ENCODE results near the gene HS3ST5. TPM values are rescaled to one million over a fixed set of nuclear protein-coding genes. Genes with fewer than 3 reads are reported as not detected.

The HS3ST5 gene
- total RNA-seq, 4 donors from 2014 or later: 0.48 TPM; not detected in 3

DNA sequence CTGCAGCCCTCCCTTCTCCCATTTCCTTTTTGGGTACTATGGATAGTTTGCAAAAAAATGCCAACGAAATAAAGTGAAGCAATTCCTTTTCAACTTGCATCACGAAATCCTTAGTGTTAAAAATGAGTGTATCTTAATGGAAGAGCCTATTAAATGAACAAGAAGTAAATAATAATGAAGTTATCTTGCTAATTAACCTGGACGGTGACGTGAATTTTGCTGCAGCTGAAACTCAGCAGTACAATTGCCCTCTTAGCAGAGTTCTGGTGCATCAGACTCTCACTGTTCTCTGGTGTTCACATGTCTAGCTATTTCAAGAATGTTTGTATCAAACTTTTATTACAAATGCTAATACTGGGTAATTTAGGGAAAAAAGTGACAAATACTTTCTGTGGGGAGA is 252.2 kb downstream of the HS3ST5 start:
- H3K9me3 ChIP-seq: no peaks in the 10 kb centered on the region
- no peak overlapping the region for H3K4me3 ChIP-seq
- intact Hi-C loops (cut with DNase I; ENCODE audit: low total_unique reads): no loop called here
- no peaks in the 10 kb centered on the region for H3K27me3 ChIP-seq
- no peak for TF ChIP-seq POLR2A (IDR thresholded peaks at IDR 0.05)
- TF ChIP-seq CTCF (IDR thresholded peaks at IDR 0.05): no peak
- H3K4me1 ChIP-seq: no peaks in the 10 kb centered on the region
- no peak overlapping the region for H3K27ac ChIP-seq
- H3K36me3 ChIP-seq: no peaks in the 10 kb centered on the region
- no peak for DNase-seq

DNA sequence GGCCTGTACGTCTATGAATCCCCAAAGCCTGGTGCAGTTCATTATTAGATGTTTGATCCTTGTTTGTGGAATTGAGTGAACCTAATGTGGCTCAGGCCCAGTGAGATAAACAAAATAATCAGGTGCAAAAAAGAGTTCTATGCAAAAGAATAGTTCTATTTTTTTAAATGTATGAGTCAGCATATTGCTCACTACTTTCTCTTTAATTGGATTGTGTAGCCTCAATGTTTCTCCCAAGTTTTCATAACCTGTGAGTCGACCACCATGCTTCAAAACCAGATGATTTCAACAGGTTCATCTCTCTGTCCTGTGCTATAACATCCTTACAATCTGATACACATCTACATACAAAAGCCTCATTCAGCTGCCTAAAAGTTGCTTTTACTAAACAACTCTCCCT is 255.3 kb downstream of the HS3ST5 start:
- Histone ChIP-seq H3K4me3 (no peak overlapping the region), H3K4me1 (no peaks in the 10 kb centered on the region), H3K27me3 (no peaks in the 10 kb centered on the region), H3K27ac (no peak overlapping the region), H3K36me3 (no peaks in the 10 kb centered on the region), H3K9me3 (no peaks in the 10 kb centered on the region)
- no peak for DNase-seq
- TF ChIP-seq POLR2A (IDR thresholded peaks at IDR 0.05) (no peak), CTCF (IDR thresholded peaks at IDR 0.05) (no peak)
- intact Hi-C loops (cut with DNase I; ENCODE audit: low total_unique reads): no loop called here

DNA sequence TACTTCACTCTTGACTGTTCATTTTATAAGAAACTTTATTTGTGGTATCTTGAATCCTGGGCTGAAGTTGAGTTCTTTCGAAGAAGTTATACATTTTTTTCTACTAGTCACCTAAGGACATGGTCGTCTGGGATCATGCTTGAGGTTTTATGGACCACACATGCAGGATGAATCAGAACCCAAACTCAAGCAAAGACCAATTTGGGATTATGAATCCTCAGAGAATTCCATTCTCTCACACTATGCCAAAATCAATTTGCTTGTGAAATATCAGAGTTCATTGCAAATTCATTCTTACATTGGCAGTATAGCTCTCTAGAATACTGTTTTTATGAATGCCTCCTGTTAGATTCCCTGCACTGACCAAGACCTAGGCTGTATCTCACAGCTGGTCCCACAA is 257.6 kb downstream of the HS3ST5 start:
- no peak for DNase-seq
- Histone ChIP-seq H3K4me1 (no peaks in the 10 kb centered on the region), H3K27me3 (no peaks in the 10 kb centered on the region), H3K4me3 (no peak overlapping the region), H3K9me3 (no peaks in the 10 kb centered on the region), H3K36me3 (no peaks in the 10 kb centered on the region), H3K27ac (no peak overlapping the region)
- TF ChIP-seq POLR2A (IDR thresholded peaks at IDR 0.05): no peak
- TF ChIP-seq CTCF (IDR thresholded peaks at IDR 0.05): no peak
- intact Hi-C loops (cut with DNase I; ENCODE audit: low total_unique reads): no loop called here

GRCh38 chr6:114084327-114084890 is 258.4 kb downstream of the HS3ST5 start:
- Histone ChIP-seq H3K9me3 (no peaks in the 10 kb centered on the region), H3K4me3 (no peak overlapping the region), H3K27ac (no peak overlapping the region), H3K4me1 (no peaks in the 10 kb centered on the region), H3K36me3 (no peaks in the 10 kb centered on the region), H3K27me3 (no peaks in the 10 kb centered on the region)
- TF ChIP-seq POLR2A (IDR thresholded peaks at IDR 0.05): no peak
- TF ChIP-seq CTCF (IDR thresholded peaks at IDR 0.05): no peak
- no peak for DNase-seq
- intact Hi-C loops (cut with DNase I; ENCODE audit: low total_unique reads): no loop called here

DNA sequence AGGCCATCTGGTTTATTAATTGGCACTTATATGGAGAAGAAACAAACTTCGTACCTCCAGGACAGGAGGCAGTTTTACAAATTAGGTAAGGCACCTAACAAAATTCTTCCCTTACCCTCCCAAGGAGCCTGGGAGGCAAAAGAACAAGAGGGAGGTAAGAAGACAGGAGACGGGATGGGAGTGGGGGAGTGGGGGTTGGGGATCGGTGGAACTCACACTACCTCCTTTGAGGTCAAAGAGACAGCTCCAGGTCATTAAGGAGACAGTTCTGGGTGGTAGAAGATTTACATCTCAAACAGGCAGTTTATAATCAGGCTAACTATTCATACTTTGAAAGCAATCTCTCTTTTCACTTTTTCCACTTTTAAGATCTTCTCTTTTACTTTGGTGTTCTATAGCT is 259.6 kb downstream of the HS3ST5 start:
- H3K27me3 ChIP-seq: no peaks in the 10 kb centered on the region
- TF ChIP-seq POLR2A (IDR thresholded peaks at IDR 0.05): no peak
- no peak for TF ChIP-seq CTCF (IDR thresholded peaks at IDR 0.05)
- H3K4me1 ChIP-seq: no peaks in the 10 kb centered on the region
- H3K4me3 ChIP-seq: no peak overlapping the region
- no peak for DNase-seq
- no peak overlapping the region for H3K27ac ChIP-seq
- H3K9me3 ChIP-seq: no peaks in the 10 kb centered on the region
- no peaks in the 10 kb centered on the region for H3K36me3 ChIP-seq
- intact Hi-C loops (cut with DNase I; ENCODE audit: low total_unique reads): no loop called here
